NCI-H82 treated with DMSO at 0.1 percent for 48 hours (cell line): ENCODE results near the gene GRIK4.

Experiments
- DNase-seq: peaks from one replicate; lab custom pipeline; 2025; ENCODE audit not compliant: unreplicated experiment; lab: John Stamatoyannopoulos, UW

GRIK4 gene

DNA sequence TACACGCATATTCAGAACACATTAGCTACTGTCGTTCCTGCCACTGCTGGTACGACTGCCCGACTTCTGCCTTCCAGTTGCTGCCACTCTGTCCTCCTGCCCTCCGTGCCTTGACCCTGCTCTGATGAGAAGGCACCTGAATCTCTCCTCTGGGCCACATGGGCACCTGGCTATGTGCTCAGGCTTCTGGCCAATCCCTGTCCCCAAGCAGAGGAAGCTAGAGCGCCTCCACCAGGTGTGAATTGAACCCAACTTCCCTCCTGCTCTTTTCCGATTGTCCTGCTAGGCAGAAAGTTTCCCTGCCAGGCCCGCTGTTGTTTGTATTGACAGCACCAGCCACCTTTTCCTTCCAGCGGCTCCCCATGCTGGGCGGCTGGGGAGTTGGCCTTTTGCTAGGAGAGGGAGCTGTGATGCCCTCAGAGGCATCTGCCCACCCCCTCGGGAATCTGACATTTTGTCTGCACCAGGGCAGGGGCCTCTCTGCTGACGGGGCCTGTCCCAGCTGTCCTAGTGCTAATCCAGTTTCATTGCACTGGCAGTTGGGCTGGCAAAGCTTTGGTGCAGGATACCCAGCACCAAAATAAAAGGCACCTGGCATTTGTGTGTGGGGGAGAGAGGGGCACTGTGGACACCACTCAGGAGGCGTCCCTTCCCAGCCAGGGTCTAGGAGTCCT, 118.0 kb downstream of the GRIK4 start:
- DNase-seq = no peak

- no peak for DNase-seq
Observed at GRCh38 chr11:120630122-120630521, 118.6 kb downstream of the GRIK4 start.

DNA sequence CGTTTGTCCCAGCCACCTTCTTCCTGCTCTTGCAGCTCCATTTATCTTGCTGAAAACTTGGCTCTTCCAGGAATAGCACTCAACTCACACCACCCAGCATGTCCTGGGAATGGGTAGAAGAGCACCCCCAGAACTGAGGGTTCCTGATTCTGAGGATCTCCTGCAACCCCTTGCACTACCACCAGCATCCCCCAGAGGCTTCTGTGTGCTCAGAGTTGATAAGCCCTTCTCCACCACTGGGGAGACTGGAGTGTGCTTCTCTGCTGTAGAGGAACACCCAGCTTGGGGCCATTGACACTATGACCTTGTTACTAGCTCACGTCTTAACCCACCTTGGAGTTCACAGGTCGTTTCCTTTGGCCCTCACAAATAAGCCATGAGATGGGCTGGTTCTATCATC, 121.0 kb downstream of the GRIK4 start:
- no peak for DNase-seq

- no peak for DNase-seq
Observed at GRCh38 chr11:120633616-120634393, 122.3 kb downstream of the GRIK4 start.

- no peak for DNase-seq
Observed at GRCh38 chr11:120634706-120635105, 123.2 kb downstream of the GRIK4 start.

DNA sequence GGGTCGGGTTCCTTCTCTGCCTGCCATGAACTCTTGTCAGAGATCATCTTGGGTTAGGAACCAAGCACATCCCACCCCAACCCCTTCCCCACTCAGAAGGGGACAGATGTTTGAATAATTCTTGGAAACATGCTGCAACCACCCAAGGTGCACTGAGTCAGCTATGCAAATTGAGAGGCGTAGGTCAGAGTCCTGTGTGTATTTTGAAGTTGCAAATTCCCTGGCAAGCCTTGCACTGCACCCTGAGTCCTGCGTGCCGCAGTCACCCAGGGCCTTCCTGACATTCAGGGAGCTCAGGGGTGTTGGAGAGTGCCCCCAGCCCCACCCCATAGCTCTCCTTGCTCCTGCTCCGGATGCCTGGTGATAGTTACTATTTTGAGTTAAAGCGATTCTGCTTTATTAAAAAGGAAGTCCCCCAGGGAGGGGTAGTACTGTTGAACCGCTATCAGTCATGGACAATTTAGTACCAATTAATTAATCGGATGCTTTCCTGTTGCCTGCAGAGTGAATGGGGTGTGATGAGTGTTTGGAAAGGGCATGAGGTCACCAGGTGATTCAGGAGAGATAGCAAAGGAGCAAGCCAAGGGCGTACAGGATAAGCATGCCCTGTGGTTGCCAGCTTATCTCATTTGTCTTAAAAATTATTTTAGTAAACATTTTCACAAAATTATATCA, 123.7 kb downstream of the GRIK4 start:
- no peak for DNase-seq

DNA sequence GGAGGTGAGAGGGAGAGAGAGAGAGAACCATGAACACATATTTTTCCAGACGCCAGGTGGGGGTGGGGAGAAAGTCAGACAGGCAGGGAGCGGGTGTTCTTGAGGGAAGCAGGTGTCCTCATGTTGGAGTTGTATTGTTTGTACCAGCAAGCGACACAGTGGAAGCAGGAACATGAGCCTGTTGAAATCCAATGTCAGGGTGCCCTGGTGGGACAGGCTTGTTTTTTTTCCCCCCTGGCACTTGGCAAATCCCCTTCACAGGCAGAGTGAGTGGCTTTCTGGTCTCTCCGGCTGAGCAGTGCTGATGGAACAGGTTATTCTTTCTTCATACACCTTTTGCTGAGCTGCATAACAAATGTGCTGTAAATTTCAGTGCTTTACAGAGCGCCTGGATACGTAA, 125.6 kb downstream of the GRIK4 start:
- no peak for DNase-seq

DNA sequence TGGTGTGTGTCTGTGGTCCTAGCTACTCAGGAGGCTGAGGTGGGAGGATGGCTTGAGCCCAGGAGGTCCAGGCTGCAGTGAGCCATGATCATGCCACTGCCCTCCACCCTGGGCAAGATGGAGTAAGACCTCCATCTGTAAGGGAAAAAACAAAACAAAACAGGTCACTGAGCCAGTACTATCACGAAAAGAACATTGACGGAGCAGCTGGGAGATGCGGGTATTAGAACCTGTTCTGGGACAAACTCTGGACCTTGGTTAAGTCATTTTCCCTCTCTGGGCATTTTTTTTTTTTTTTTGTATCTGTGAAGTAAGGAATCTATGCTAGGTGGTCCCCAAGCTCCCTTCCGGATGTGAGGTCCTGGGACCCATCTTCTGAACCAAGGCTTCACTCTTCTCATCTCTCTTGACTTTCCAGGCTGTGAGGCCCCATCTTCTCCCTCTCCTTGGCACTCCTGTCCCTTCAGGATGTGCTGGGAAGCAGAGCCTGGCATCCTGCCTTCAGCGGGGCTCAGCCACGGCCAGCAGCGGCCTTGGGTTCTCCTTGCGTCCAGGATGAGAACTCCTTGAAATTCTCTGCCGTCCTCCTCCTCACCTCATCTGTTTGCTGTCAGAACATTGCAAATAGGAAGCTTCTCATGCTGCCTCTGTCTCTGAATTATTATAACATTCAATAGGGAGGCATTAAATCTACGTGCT, 130.8 kb downstream of the GRIK4 start:
- DNase-seq = no peak

- DNase-seq = no peak
Observed at GRCh38 chr11:120643284-120643683, 131.7 kb downstream of the GRIK4 start.

DNA sequence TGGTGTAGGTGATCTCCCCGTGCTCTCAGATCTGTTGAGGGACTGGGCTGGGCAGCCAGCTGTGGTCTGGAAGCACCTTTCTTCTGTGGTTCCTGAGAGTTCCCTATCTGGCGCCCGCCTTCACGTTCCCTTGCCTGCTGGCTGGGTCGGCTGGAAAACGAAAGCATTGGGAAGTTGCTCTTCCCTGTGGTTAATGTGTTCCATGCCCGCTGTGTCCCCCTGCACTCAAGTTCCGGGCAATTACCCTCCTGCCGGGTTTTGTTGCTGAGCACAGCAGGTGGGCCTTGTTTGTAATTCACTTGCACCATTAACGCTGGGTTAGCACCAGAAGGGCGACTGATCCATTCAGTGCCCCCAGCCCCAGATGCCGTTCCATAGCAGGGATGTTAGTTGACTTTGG, 134.1 kb downstream of the GRIK4 start:
- no peak for DNase-seq

- DNase-seq = no peak
Observed at GRCh38 chr11:120646206-120646605, 134.7 kb downstream of the GRIK4 start.

- no peak for DNase-seq
Observed at GRCh38 chr11:120647681-120648080, 136.1 kb downstream of the GRIK4 start.

DNA sequence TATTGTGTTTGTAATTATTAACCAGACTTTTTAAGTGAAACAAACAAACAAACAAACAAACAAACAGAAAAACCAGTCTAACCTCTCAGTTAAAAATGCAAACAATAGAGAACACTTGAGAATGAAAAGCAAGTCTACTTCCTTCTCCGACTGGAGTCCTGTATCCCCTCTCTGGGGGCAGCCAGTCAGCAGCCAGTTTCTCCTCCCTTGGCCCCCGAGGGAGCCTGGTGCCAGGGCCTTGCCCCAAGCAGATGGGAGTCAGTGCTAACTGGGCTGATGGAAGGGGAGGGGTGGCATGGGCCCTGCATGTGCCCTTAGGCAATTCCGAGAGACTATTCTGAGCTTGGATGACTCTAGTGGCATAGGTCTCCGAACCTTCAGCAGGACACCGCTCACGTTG, 137.2 kb downstream of the GRIK4 start:
- DNase-seq = no peak

DNA sequence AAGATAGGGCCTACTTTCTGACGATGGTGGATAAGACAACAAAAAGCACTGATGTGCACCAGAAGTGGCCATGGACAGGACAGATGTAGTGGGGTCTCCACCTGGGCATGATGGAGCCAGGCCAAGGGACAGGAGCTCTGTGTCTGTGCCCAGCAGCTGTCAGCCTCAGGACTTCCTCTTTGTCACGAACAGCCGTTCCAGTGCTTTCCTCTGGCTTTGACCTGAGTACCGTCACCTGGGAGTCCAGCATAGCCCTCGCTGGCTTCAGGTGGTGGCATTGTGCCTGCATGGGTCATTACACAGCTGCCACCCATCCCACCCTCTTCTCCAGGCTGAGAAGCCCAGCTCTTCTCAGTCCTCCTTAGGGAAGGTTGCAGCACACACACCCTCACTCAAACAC, 137.8 kb downstream of the GRIK4 start:
- DNase-seq = no peak

DNA sequence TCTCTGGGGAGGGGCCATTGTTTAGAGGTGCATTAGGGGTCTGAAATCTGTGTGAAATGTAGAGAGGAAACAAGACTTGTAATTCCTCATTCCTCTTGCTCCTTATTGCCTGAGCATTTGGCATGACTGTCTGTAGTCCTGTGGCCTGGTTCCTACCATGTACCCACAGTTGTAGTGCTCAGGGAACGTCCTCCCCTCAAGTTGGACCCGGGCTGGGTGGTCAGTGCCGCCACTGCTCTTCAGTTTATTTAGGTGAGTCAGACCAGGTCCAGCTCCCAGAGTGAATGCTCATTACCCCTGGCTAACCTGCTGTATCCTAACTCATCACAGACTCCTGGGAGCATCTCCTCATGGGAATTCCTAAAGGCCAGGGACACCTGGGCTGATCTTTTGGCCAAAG, 139.8 kb downstream of the GRIK4 start:
- DNase-seq = no peak

GRCh38 chr11:120651836-120652235, 140.3 kb downstream of the GRIK4 start:
- no peak for DNase-seq

DNA sequence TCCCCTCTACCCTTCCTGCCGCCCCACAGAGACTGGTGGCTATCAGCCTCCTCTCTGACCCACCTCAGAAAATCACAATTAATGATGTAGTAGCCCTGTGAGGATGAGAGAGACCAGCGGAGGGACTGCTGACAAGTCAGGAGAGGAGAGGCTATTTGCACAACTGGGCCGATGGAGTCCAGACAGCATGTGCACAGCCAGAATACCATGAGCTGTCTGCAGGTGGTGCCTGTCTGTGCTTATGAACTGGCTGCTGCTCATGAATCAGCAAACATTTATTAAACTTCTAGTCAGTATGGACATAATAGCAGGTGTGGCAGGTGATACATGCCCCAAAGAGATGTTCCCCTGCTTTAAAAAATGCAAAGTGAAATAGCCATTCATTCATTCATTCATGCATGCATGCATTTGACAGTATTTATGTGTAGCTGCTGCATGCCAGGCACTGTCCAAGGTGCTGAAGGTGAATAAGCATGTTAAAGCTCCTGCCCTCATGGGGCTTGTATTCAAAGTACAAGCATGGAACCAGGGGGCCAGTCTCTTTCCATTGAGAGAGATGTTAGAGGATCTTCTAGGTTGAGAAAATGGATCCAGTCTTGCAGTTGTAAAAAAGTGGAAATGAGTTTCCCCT, 141.3 kb downstream of the GRIK4 start:
- DNase-seq = no peak

DNA sequence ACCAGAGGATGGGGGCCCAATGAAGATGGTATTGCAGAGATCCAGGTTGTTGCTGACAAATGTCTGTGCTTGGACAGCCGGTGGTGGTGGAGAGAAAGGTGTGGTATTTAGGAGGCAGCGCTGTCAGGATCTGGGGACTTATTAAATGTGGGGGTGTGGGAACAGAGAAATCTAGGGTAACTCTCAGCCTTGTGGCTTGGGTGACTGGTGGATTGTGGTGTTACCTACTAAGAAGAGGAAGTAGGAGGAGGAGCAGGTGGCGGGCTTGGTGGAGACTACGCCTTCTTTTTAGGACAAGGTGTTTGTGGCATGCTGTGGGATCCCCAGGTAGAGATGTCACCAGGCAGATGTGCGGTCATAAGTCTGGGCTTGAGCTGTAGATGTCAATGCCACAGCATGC, 144.0 kb downstream of the GRIK4 start:
- DNase-seq = no peak

DNA sequence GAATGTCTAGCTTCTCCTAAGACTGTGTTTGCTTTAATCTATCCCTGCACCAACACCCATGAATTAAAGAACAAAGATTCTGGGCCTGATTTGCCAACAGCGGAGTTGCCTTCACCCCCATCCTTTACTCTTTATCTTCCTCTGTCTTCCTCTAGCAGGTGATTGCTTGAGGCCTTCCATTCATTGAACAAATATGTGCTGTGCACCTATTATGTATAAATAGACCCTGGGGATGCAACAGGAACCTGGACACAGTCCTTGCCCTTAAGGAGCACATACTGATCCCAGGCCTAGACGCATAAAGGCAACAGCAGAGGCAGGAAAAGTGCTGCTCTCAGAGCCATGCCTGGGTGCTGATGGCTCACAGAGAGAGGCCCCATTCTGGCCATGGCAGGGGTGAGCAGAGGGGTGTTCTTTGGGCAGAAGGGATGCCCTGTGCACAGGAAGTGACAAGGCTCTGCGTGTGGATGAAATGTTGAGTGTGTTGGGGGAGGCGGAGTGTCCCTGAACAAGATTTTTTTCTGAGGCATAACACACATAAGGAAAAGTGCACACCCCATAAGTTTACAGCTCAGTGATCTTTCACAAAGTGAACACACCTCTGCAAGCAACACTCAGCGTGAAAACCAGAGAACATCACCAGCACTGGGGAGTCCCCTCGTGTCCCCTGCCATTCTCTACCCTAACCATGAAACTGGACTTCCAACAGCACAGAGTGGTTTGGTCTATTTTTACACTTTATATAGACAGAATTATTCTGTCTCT, 145.9 kb downstream of the GRIK4 start:
- no peak for DNase-seq

- no peak for DNase-seq
Observed at GRCh38 chr11:120658071-120658423, 146.5 kb downstream of the GRIK4 start.
